Stimulated activated CD4-positive, alpha-beta T cell treated with anti-CD3 and anti-CD28 coated beads, Interleukin-15, amount 100 ng/mL, for 1 hour (primary cell): ENCODE measurements around the gene ETV3.

Experiments
- DNase-seq, 2 donors: peaks; one replicate each; pipeline ENCODE4 v3.0.0-alpha.2; 2020; ENCODE audit warnings: low read depth in 1 of 2, low spot score in 1 of 2

ETV3 gene

GRCh38 chr1:157140063-157140588 lies 1.9 kb upstream of the ETV3 start:
- DNase-seq, result no peak

GRCh38 chr1:157139052-157139715 lies 989 bp upstream of the ETV3 start:
- DNase-seq, result no peak

GRCh38 chr1:157137408-157138219 lies 581 bp downstream of the ETV3 start:
- no peak for DNase-seq

DNA sequence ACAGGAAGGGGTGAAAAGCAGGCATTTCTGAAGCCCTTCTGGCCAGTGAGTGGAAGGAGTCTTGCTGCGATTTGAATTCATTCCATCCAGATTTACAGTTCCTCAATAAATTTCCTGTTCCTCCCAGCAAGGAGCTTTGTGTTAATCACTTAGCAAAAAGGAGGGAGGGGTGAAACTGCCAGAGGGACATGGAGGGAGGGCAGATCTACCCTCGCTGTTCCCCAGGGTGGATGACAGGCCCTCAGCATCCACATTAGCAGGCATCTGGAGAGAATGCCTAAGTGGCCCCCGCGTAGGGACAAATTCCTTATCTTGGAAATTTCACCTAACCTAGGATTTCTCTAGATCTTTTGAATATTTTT lies 1.2 kb downstream of the ETV3 start:
- DNase-seq, result no peak

- no peak for DNase-seq
Measured at GRCh38 chr1:157136133-157136532, 2.1 kb downstream of the ETV3 start.

DNA sequence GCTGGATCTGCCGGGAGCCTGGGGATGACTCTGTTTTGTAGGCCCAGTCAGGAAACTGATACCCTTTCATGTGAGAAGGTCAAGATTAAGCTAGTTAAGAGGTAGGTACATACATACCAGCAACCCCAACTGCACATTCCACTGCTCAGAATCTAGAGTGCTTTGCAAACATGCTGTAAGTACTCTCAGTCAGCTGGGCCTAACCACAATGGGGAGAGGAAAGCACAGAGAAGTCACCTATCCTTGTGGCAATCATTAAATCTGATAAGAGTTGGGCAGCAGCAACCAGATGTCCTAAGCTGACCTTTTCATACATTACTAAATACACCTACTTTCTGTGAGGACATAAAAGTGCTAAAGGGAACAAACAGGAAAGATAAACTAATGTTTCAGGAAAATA lies 2.5 kb downstream of the ETV3 start:
- no peak for DNase-seq

DNA sequence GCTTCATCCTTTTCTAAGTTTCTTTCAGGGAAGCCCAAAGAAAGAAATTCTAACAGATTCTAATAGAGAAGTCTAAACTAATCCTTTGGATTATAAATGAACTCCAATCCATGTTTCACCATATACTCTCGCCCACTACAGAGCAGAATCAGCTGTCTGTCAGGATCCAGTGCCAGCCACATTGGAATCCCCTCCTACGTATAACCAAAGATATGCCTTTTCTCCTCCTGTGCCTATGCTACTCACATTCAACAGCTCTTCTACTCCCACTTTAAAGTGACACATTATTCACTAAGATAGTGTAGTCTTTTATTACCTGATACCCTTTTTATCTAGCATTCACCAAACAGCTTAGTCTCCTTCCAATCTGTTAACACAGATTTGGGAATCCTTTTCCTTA lies 3.1 kb downstream of the ETV3 start:
- DNase-seq, result no peak

GRCh38 chr1:157134442-157134841 lies 3.8 kb downstream of the ETV3 start:
- no peak for DNase-seq

GRCh38 chr1:157133426-157133825 lies 4.8 kb downstream of the ETV3 start:
- no peak for DNase-seq

DNA sequence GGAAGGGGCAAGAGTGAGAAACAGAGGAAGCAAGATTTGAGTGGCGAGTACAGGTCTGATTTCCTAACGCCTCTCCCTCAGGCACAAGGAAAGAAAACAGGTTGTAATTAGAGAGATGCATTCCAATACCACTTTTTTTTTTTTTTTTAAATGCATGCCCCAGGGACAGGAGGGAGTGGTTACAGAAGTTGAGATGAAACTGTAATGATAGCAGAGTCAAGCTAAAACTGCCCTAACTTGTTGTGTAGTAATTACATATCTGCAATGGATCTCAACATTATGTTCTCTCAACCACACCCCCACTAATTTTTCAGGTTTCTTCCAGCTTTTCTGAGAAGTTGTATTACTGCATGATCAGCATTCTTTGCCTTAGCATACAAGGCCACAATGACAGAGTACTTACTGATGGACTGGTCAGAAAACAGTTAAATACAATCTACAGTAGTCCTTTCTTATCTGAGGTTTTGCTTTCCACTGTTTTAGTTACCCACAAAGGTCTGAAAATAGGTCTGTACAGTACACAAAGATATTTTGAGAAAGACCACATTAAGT lies 5.5 kb downstream of the ETV3 start:
- DNase-seq, result no peak

DNA sequence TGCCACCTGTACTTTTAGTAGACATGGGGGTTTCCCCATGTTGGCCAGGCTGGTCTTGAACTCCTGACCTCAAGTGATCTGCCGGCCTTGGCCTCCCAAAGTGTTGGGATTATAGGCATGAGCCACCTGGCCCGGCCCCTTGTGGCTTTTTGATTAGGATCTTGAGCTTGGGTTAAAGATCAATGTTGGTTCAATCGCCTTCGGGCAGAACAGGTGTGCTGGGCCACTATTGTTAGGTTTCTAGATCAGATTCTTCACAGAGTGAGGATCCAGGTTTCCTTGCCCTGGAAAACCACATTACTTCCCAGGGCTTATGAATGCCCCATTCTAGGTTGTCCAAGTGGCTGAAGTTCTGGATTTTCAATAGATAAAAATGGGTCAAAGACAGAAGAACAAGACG lies 6.1 kb downstream of the ETV3 start:
- DNase-seq, result no peak

GRCh38 chr1:157131281-157131680 lies 6.9 kb downstream of the ETV3 start:
- DNase-seq, result no peak

DNA sequence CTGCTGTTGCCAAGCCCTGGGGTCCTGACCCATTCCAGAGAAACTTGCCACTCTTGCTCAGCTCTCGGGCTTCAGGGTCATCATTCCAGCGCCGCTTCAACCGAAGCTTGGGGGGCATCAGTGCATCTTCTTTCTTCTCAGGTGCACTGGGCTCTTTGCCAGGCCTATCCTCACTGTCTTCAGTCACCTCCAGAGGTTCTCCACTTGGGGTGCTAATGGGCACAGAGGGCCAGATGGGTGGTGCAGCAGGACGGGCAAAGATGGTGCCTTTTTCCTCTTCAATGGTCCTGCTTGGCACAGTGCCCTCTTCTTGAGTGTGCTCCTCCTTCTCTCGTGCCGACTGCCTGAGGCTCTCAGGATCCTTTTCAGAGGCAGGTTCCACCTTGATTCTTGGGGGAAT lies 13.3 kb downstream of the ETV3 start:
- no peak for DNase-seq

DNA sequence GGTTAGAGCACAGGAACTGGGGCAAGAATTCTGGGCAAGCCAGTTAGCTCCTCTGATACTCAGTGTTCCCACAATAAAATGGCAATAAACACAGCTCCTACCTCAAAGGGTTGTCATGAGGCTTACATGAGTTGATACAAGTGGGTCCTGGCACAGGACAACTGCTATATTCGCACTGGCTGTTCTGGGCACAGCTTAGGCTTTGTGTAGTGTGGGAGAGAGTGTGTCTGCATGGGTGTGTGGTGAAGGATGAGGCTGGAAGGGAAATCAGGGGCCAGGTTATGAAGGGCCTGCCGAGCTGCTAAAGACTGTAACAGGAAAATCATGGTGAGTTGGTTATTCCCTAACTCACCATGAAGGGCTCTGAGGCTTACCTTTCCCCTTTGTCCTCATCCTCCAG lies 18.7 kb downstream of the ETV3 start:
- DNase-seq, result no peak

DNA sequence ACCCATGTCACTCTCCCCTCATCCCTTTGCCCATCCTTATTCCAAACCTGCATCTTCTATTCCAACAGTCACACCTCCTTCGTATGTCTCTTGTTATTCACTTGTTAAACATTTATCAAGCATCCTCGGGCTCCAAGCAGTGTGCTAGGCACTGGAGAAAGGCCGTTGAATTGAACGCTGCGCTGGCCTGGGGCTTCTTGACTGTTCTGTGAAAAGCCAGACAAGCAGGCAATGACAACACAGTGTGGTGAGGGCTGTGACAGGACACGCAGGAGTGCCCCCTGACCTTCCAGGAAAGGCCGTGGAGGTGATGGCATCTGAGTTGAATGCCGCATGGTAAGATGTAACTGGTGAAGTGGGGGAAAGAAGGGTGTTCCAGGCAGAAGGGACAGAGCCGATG lies 19.2 kb downstream of the ETV3 start:
- no peak for DNase-seq

- DNase-seq, result no peak
Measured at GRCh38 chr1:157117527-157118057, 20.6 kb downstream of the ETV3 start.

DNA sequence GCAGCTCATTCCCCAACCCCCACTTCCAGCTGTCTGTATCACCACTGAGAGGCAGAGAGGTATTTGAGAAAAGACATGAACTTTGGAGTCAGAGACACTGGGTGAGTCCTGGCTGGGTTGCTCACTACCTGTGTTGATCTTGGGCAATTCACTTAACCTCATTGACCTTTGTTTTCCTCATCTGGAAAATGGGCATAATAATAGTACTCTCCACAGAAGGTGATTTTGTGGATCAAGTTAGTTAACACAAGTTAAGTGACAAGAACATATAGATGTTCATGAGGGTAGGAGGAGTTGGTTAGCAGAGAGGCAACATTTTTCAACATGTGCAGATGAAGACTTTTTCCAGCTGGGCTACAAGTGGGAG lies 21.5 kb downstream of the ETV3 start:
- no peak for DNase-seq

DNA sequence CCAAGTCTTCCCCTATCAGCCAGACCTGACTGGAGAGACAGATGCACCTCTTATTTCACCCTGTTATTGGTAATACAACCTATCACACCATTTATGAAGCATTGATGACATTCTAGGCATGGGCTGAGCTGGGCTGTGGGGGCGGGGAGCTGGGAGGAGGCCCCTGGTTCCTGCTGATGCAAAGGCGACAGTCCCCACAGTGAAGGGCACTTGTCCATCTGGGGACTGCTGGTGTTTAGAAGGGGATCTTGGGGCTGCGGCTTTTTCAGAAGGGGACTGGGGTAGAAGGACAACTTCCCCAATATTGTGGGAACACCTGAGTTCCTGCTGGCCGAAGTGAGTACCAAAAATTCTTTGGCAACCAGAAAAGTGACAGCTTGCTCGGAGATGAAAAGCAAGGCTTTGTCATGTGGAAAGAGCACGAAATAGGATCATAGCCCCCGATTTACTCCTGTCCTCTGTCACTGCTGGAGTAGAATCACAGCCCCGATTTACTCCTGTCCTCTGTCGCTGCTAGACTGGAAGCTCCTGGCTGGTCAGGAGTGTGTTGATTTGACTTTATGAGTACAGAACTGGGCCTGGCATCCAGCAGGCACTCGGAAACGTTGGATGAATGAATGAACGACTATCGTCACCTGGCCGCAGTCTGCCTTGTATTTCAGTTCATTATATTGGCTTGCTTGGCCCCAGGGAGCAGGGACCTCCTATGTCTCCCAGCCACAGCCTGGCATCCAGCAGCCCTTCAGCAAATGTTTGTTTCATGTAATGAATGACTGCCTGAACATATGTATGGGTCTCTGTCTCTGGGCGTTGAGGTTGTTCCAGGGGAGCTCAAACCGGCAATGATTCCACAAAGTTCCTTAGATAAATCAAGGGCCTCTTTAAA lies 22.1 kb downstream of the ETV3 start:
- DNase-seq, result no peak

DNA sequence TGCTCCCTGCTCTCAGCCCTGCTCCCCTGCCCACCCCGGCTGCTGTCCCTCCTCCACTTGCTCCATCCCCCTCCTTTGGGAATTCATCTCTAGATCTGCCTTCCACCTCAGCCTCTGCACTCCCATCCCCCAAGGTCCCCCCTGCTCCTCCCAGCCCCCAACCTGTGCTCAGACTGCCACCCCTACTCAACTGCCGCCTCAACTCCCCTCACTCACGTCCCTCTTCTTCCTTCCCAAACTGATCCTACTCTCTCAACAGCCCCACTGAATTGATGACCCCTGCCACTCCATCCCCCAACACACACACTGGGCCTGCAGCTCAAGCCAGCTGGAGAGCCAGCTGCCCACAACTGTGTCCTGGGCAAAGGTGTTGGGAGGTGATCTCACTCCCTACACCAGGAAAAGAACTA lies 22.8 kb downstream of the ETV3 start:
- no peak for DNase-seq

- DNase-seq, result no peak
Measured at GRCh38 chr1:157114183-157115121, 23.7 kb downstream of the ETV3 start.
